ENCODE results near the gene DAPK1. TPM values are rescaled to one million over a fixed set of nuclear protein-coding genes. Genes with fewer than 3 reads are reported as not detected.

Gene DAPK1
- total RNA-seq, 1 experiment from 2014 or later: 133 TPM

DNA sequence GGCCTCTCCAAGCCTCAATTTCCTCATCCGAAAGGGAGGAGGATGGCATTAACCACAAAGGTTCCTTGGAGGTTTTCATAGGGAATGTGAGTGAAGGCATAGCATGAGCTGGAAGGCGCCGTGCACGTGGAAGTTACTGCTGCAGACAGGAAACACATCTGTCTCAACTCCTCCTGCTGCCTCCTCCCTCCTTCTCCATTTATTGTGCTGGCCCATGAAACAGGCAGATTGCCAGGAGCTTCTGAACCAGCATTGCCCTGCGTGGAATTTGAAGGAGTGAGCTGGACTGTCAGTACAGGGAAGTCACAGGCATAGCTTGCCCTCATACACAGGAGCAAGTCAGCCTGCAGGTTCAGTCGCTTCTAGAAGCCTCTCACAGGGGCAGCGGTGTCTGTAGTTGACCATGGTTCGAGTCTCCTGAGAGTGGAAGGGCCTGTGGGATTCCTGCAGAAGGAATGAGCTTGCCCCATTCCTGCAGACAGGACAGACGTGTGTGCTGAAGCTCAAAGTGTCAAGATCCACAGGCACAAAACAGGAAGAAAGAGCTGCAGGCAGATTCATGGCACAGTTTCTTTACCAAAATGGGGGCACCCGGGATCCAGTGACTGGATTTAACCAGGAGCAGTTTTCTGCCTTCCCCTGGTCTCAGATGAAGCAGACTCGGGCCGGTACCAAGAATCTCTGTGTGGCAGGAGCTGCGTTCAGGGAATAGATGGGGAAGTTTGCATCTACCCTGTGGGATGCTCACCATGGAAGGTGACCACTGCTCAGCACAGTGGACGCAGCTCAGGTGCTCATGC, 179.5 kb downstream of the DAPK1 start:
- Mint-ChIP-seq H3K9me3 (ENCODE audit: low read depth, unreplicated experiment) (no peaks in the 10 kb centered on the region), H3K27ac (ENCODE audit: unreplicated experiment) (no peak overlapping the region), H3K4me3 (ENCODE audit: low read depth, unreplicated experiment) (no peak overlapping the region), H3K27me3 (ENCODE audit: unreplicated experiment) (no peaks in the 10 kb centered on the region), H3K4me1 (ENCODE audit: low read depth, unreplicated experiment) (no peaks in the 10 kb centered on the region), H3K36me3 (ENCODE audit: insufficient read depth, unreplicated experiment) (peaks cover 24% of the 10 kb centered on the region)
- DNase-seq: no peak
- intact Hi-C loops (cut with micrococcal nuclease; ENCODE audit: unreplicated experiment): no loop called here
- CTCF ChIA-PET: no interaction called here
- TF ChIP-seq CTCF (IDR thresholded peaks at IDR 0.05; ENCODE audit: unreplicated experiment): no peak
- BruUV-seq (replicated peaks): no TSS peak

- DNase-seq: no peak
- no TSS peak for BruUV-seq (replicated peaks)
- Mint-ChIP-seq H3K27me3 (ENCODE audit: unreplicated experiment) (no peaks in the 10 kb centered on the region), H3K4me3 (ENCODE audit: low read depth, unreplicated experiment) (no peak overlapping the region), H3K36me3 (ENCODE audit: insufficient read depth, unreplicated experiment) (peaks cover 25% of the 10 kb centered on the region), H3K4me1 (ENCODE audit: low read depth, unreplicated experiment) (no peaks in the 10 kb centered on the region), H3K9me3 (ENCODE audit: low read depth, unreplicated experiment) (no peaks in the 10 kb centered on the region), H3K27ac (ENCODE audit: unreplicated experiment) (no peak overlapping the region)
- CTCF ChIA-PET: no interaction called here
- intact Hi-C loops (cut with micrococcal nuclease; ENCODE audit: unreplicated experiment): no loop called here
- TF ChIP-seq CTCF (IDR thresholded peaks at IDR 0.05; ENCODE audit: unreplicated experiment): no peak
Measured at GRCh38 chr9:87677776-87678587, 180.3 kb downstream of the DAPK1 start.

- H3K36me3 Mint-ChIP-seq (ENCODE audit: insufficient read depth, unreplicated experiment): peaks cover 33% of the 10 kb centered on the region
- CTCF ChIA-PET: interaction anchor here (0.5 kb wide), 1 partner anchor 371 kb away, joined by 9 read pairs; no protein-coding TSS in a partner anchor
- intact Hi-C loops (cut with micrococcal nuclease; ENCODE audit: unreplicated experiment): no loop called here
Measured at GRCh38 chr9:87678650-87679355, 181.1 kb downstream of the DAPK1 start.

More at GRCh38 chr9:87678650-87679355, 181.1 kb downstream of the DAPK1 start:
- BruUV-seq (replicated peaks): no TSS peak
- Mint-ChIP-seq H3K4me1 (ENCODE audit: low read depth, unreplicated experiment) (no peaks in the 10 kb centered on the region), H3K27ac (ENCODE audit: unreplicated experiment) (peak overlapping the region; percentile 20), H3K27me3 (ENCODE audit: unreplicated experiment) (no peaks in the 10 kb centered on the region), H3K9me3 (ENCODE audit: low read depth, unreplicated experiment) (no peaks in the 10 kb centered on the region), H3K4me3 (ENCODE audit: low read depth, unreplicated experiment) (no peak overlapping the region)
- peak; percentile 50 for DNase-seq
- peak; percentile 58 for TF ChIP-seq CTCF (IDR thresholded peaks at IDR 0.05; ENCODE audit: unreplicated experiment)

Data from Calu3 (cell line).